MM.1S (cell line): ENCODE measurements around the gene BCAS2.

ENCODE experiments used
- DNase-seq: peaks from one replicate; pipeline ENCODE4 v3.0.0-alpha.2; 2015
- H2AFZ ChIP-seq: fragments of 300-600 bp; sonication (generic); 2 replicates; pipeline ENCODE4 v1.6.0; 2016; ENCODE audit warnings: antibody characterized with exemption, low read length
- H3F3A ChIP-seq: fragments of 300-600 bp; sonication (generic); 2 replicates; pipeline ENCODE4 v1.6.1; 2016; ENCODE audit warnings: mild to moderate bottlenecking, antibody characterized with exemption, low read length, moderate library complexity, mixed read lengths; ENCODE audit not compliant: insufficient read depth
- H3K27ac ChIP-seq: fragments of 300-600 bp; sonication (generic); 2 replicates; pipeline ENCODE4 v1.5.1; 2016; ENCODE audit warnings: mild to moderate bottlenecking, low read length
- H3K27me3 ChIP-seq: fragments of 300-600 bp; sonication (generic); replicated peaks from 2 replicates; pipeline ENCODE4 v1.6.0; 2016; ENCODE audit warnings: low read length; ENCODE audit not compliant: insufficient read depth
- H3K36me3 ChIP-seq: fragments of 300-600 bp; sonication (generic); replicated peaks from 2 replicates; pipeline ENCODE4 v1.6.1; 2016; ENCODE audit warnings: mild to moderate bottlenecking, low read length, mixed read lengths; ENCODE audit not compliant: insufficient read depth
- H3K4me1 ChIP-seq: fragments of 300-600 bp; sonication (generic); 2 replicates; pipeline ENCODE4 v1.6.1; 2016; ENCODE audit warnings: low read length, mixed read lengths
- H3K4me2 ChIP-seq: fragments of 300-600 bp; sonication (generic); 2 replicates; pipeline ENCODE4 v1.6.0; 2016; ENCODE audit warnings: low read depth, low read length
- H3K4me3 ChIP-seq: fragments of 300-600 bp; sonication (generic); 2 replicates; pipeline ENCODE4 v1.5.1; 2016; ENCODE audit warnings: low read length, mixed read lengths
- H3K79me2 ChIP-seq: fragments of 300-600 bp; sonication (generic); 2 replicates; pipeline ENCODE4 v1.6.1; 2016; ENCODE audit warnings: mixed run types, low read length, mixed read lengths
- H3K9ac ChIP-seq: fragments of 300-600 bp; sonication (generic); 2 replicates; pipeline ENCODE4 v1.6.1; 2016; ENCODE audit warnings: low read length, mixed read lengths
- H3K9me2 ChIP-seq: fragments of 300-600 bp; sonication (generic); replicated peaks from 2 replicates; pipeline ENCODE4 v1.6.1; 2016; ENCODE audit warnings: mild to moderate bottlenecking, low read length, mixed read lengths; ENCODE audit not compliant: insufficient read depth
- H3K9me3 ChIP-seq: fragments of 300-600 bp; sonication (generic); replicated peaks from 2 replicates; pipeline ENCODE4 v1.6.1; 2016; ENCODE audit warnings: mild to moderate bottlenecking, low read length, mixed read lengths; ENCODE audit not compliant: insufficient read depth
- H4K20me1 ChIP-seq: fragments of 300-600 bp; sonication (generic); 2 replicates; pipeline ENCODE4 v1.6.1; 2016; ENCODE audit warnings: mild to moderate bottlenecking, low read length, moderate library complexity, mixed read lengths; ENCODE audit not compliant: insufficient read depth
- CTCF ChIP-seq: fragments of 300-600 bp; sonication (generic); IDR thresholded peaks from 2 replicates; pipeline ENCODE4 v1.5.1; 2016; ENCODE audit warnings: antibody characterized with exemption, low read length, mixed read lengths
- EZH2 ChIP-seq: fragments of 300-600 bp; sonication (generic); optimal IDR thresholded peaks from 2 replicates; pipeline ENCODE3; 2017; ENCODE audit warnings: low read depth, mild to moderate bottlenecking, antibody characterized with exemption, low read length, mixed read lengths
- EZH2phosphoT487 ChIP-seq: fragments of 300-600 bp; sonication (generic); IDR thresholded peaks from 2 replicates; pipeline ENCODE4 v1.6.1; 2018; ENCODE audit warnings: antibody characterized with exemption, low read length

The BCAS2 gene

GRCh38 chr1:114609826-114610225 is 28.4 kb upstream of the BCAS2 start:
- Histone ChIP-seq H3K9me3 (no peaks in the 10 kb centered on the region), H3K27ac (no peak overlapping the region), H3K9me2 (no peaks in the 10 kb centered on the region), H2AFZ (no peak overlapping the region), H3K4me2 (no peak overlapping the region), H3K79me2 (no peaks in the 10 kb centered on the region), H3F3A (no peaks in the 10 kb centered on the region), H4K20me1 (no peaks in the 10 kb centered on the region), H3K4me1 (no peaks in the 10 kb centered on the region), H3K27me3 (no peaks in the 10 kb centered on the region), H3K9ac (no peak overlapping the region), H3K4me3 (no peak overlapping the region), H3K36me3 (no peaks in the 10 kb centered on the region)
- no peak for TF ChIP-seq CTCF
- TF ChIP-seq EZH2phosphoT487 = no peak
- no peak for TF ChIP-seq EZH2
- no peak for DNase-seq

- Histone ChIP-seq H3K4me3 (no peak overlapping the region), H3K36me3 (no peaks in the 10 kb centered on the region), H3K9me2 (no peaks in the 10 kb centered on the region), H3K79me2 (no peaks in the 10 kb centered on the region), H3K27me3 (no peaks in the 10 kb centered on the region), H3K27ac (no peak overlapping the region), H2AFZ (no peak overlapping the region), H3K9me3 (no peaks in the 10 kb centered on the region), H3F3A (no peaks in the 10 kb centered on the region), H3K4me1 (no peaks in the 10 kb centered on the region), H3K9ac (no peak overlapping the region), H3K4me2 (no peak overlapping the region), H4K20me1 (no peaks in the 10 kb centered on the region)
- no peak for TF ChIP-seq EZH2phosphoT487
- no peak for TF ChIP-seq EZH2
- TF ChIP-seq CTCF = no peak
- no peak for DNase-seq
Measured at GRCh38 chr1:114609026-114609425, 27.6 kb upstream of the BCAS2 start.

GRCh38 chr1:114607223-114607622 is 25.8 kb upstream of the BCAS2 start:
- no peak overlapping the region for H2AFZ ChIP-seq
- DNase-seq = no peak
- no peaks in the 10 kb centered on the region for H3K27me3 ChIP-seq
- no peaks in the 10 kb centered on the region for H3K4me1 ChIP-seq
- TF ChIP-seq EZH2 = no peak
- no peak for TF ChIP-seq EZH2phosphoT487
- no peak for TF ChIP-seq CTCF
- H3F3A ChIP-seq = no peaks in the 10 kb centered on the region
- H4K20me1 ChIP-seq = no peaks in the 10 kb centered on the region
- no peaks in the 10 kb centered on the region for H3K79me2 ChIP-seq
- H3K27ac ChIP-seq = no peak overlapping the region
- no peaks in the 10 kb centered on the region for H3K9me2 ChIP-seq
- no peak overlapping the region for H3K4me3 ChIP-seq
- no peaks in the 10 kb centered on the region for H3K9me3 ChIP-seq
- H3K36me3 ChIP-seq = no peaks in the 10 kb centered on the region
- no peak overlapping the region for H3K4me2 ChIP-seq
- H3K9ac ChIP-seq = no peak overlapping the region

GRCh38 chr1:114597949-114598348 is 16.5 kb upstream of the BCAS2 start:
- no peaks in the 10 kb centered on the region for H3K79me2 ChIP-seq
- no peaks in the 10 kb centered on the region for H3K4me1 ChIP-seq
- H3K36me3 ChIP-seq = no peaks in the 10 kb centered on the region
- no peaks in the 10 kb centered on the region for H3K27me3 ChIP-seq
- no peak overlapping the region for H2AFZ ChIP-seq
- TF ChIP-seq EZH2 (no peak), EZH2phosphoT487 (no peak), CTCF (no peak)
- no peak overlapping the region for H3K9ac ChIP-seq
- no peaks in the 10 kb centered on the region for H3F3A ChIP-seq
- H3K27ac ChIP-seq = no peak overlapping the region
- no peak overlapping the region for H3K4me3 ChIP-seq
- no peak overlapping the region for H3K4me2 ChIP-seq
- H4K20me1 ChIP-seq = no peaks in the 10 kb centered on the region
- no peaks in the 10 kb centered on the region for H3K9me3 ChIP-seq
- DNase-seq = no peak
- H3K9me2 ChIP-seq = no peaks in the 10 kb centered on the region
